Measurements from ENCODE around the gene PDLIM5.

DNA sequence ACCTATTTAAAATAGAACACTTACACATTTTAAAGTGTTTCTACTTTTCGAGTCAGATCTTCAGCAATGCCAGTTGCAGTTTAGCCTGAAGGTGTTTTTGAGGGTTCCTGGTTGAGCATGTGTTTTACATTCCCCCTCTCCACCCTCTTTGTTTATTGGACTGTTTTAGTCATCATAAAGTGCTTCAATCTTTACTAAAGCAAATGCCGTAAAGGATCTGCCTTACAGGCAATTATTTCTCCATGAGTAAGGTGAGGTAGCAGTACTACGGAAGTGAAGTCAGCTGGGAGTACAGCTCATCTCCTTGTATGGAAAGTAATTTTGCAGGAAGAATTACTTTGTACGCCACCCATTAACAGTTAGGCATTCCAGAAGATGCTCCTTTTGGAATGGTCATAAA is 36.9 kb downstream of the PDLIM5 start:
- no peak for TF ChIP-seq POLR2AphosphoS5 (IDR thresholded peaks at IDR 0.05; ENCODE audit: low read depth, low read length)
- TF ChIP-seq, protein P1, sequence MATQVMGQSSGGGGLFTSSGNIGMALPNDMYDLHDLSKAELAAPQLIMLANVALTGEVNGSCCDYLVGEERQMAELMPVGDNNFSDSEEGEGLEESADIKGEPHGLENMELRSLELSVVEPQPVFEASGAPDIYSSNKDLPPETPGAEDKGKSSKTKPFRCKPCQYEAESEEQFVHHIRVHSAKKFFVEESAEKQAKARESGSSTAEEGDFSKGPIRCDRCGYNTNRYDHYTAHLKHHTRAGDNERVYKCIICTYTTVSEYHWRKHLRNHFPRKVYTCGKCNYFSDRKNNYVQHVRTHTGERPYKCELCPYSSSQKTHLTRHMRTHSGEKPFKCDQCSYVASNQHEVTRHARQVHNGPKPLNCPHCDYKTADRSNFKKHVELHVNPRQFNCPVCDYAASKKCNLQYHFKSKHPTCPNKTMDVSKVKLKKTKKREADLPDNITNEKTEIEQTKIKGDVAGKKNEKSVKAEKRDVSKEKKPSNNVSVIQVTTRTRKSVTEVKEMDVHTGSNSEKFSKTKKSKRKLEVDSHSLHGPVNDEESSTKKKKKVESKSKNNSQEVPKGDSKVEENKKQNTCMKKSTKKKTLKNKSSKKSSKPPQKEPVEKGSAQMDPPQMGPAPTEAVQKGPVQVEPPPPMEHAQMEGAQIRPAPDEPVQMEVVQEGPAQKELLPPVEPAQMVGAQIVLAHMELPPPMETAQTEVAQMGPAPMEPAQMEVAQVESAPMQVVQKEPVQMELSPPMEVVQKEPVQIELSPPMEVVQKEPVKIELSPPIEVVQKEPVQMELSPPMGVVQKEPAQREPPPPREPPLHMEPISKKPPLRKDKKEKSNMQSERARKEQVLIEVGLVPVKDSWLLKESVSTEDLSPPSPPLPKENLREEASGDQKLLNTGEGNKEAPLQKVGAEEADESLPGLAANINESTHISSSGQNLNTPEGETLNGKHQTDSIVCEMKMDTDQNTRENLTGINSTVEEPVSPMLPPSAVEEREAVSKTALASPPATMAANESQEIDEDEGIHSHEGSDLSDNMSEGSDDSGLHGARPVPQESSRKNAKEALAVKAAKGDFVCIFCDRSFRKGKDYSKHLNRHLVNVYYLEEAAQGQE (IDR thresholded peaks at IDR 0.05; ENCODE audit: insufficient read depth in 1 of 2, low read depth in 2 of 2, low read length in 2 of 2), result no peak
